ENCODE data around the gene NCEH1. TPM values are rescaled to one million over a fixed set of nuclear protein-coding genes. Genes with fewer than 3 reads are reported as not detected.

The NCEH1 gene
- total and polyA plus RNA-seq, 2 of the 13 experiments (the other 11 are each of a cell fraction or from before 2014, with no cell fraction given) = 12.9 to 21.4 TPM

DNA sequence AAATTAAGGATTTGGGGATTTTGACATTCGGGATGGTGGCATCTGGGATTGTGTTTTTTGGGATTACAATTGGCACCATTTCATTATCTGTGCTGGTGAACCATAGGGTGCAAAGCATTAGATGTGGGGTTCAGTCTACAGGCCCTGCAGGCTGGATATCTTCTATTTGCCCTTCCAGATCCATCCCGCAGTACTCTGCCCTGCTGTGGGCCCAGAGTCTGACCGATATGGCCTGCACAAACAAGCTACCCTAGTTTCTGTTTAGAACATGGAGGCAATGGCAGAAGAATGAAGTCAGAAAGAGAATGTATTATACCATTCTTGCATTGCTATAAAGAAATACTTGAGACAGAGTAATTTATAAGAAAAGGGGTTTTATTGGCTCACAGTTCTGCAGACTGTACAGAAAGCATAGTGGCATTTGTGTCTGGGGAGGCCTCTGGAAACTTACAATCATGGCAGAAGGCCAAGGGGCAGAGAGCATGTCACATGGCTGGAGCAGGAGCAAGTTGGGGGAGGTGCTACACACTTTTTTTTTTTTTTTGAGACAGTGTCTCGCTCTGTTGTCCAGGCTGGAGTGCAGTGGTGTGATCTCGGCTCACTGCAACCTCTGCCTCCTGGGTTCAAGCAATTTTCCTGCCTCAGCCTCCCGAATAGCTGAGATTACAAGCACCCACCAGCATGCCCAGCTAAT lies 93.7 kb downstream of the NCEH1 start (continued):
- TF ChIP-seq ZFYVE20 (CRISPR knock-in tag; IDR thresholded peaks at IDR 0.05; ENCODE audit: borderline replicate concordance, low read depth) (no peak), PRDM4 (CRISPR knock-in tag; IDR thresholded peaks at IDR 0.05; ENCODE audit: borderline replicate concordance) (no peak), PAXIP1 (CRISPR knock-in tag; conservative IDR thresholded peaks at IDR 0.05) (peak; percentile 45; the same call in 1 of the 2 replicates), MBD4 (IDR thresholded peaks at IDR 0.05; ENCODE audit: borderline replicate concordance, low read length) (no peak), ZNF878 (CRISPR knock-in tag; IDR thresholded peaks at IDR 0.05) (no peak), SNAPC2 (CRISPR knock-in tag; IDR thresholded peaks at IDR 0.05) (no peak), ZNF263 (CRISPR knock-in tag; IDR thresholded peaks at IDR 0.05) (no peak), SKI (IDR thresholded peaks at IDR 0.05; ENCODE audit: partially characterized antibody) (no peak), ZFY (CRISPR knock-in tag; IDR thresholded peaks at IDR 0.05) (peak; percentile 37), CHCHD3 (CRISPR knock-in tag; IDR thresholded peaks at IDR 0.05) (no peak)
- TF ChIP-seq, protein P1, sequence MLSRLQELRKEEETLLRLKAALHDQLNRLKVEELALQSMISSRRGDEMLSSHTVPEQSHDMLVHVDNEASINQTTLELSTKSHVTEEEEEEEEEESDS (CRISPR knock-in tag; IDR thresholded peaks at IDR 0.05; ENCODE audit: borderline replicate concordance) = no peak
- TF ChIP-seq, protein P2, sequence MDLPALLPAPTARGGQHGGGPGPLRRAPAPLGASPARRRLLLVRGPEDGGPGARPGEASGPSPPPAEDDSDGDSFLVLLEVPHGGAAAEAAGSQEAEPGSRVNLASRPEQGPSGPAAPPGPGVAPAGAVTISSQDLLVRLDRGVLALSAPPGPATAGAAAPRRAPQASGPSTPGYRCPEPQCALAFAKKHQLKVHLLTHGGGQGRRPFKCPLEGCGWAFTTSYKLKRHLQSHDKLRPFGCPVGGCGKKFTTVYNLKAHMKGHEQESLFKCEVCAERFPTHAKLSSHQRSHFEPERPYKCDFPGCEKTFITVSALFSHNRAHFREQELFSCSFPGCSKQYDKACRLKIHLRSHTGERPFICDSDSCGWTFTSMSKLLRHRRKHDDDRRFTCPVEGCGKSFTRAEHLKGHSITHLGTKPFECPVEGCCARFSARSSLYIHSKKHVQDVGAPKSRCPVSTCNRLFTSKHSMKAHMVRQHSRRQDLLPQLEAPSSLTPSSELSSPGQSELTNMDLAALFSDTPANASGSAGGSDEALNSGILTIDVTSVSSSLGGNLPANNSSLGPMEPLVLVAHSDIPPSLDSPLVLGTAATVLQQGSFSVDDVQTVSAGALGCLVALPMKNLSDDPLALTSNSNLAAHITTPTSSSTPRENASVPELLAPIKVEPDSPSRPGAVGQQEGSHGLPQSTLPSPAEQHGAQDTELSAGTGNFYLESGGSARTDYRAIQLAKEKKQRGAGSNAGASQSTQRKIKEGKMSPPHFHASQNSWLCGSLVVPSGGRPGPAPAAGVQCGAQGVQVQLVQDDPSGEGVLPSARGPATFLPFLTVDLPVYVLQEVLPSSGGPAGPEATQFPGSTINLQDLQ (CRISPR knock-in tag; IDR thresholded peaks at IDR 0.05) = no peak
- TF ChIP-seq, protein P3, sequence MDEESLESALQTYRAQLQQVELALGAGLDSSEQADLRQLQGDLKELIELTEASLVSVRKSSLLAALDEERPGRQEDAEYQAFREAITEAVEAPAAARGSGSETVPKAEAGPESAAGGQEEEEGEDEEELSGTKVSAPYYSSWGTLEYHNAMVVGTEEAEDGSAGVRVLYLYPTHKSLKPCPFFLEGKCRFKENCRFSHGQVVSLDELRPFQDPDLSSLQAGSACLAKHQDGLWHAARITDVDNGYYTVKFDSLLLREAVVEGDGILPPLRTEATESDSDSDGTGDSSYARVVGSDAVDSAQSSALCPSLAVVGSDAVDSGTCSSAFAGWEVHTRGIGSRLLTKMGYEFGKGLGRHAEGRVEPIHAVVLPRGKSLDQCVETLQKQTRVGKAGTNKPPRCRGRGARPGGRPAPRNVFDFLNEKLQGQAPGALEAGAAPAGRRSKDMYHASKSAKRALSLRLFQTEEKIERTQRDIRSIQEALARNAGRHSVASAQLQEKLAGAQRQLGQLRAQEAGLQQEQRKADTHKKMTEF (CRISPR knock-in tag; IDR thresholded peaks at IDR 0.05) = 0 out of 2 replicates have a peak, but pooled peaks have one; percentile 20
- TF ChIP-seq, protein P4, sequence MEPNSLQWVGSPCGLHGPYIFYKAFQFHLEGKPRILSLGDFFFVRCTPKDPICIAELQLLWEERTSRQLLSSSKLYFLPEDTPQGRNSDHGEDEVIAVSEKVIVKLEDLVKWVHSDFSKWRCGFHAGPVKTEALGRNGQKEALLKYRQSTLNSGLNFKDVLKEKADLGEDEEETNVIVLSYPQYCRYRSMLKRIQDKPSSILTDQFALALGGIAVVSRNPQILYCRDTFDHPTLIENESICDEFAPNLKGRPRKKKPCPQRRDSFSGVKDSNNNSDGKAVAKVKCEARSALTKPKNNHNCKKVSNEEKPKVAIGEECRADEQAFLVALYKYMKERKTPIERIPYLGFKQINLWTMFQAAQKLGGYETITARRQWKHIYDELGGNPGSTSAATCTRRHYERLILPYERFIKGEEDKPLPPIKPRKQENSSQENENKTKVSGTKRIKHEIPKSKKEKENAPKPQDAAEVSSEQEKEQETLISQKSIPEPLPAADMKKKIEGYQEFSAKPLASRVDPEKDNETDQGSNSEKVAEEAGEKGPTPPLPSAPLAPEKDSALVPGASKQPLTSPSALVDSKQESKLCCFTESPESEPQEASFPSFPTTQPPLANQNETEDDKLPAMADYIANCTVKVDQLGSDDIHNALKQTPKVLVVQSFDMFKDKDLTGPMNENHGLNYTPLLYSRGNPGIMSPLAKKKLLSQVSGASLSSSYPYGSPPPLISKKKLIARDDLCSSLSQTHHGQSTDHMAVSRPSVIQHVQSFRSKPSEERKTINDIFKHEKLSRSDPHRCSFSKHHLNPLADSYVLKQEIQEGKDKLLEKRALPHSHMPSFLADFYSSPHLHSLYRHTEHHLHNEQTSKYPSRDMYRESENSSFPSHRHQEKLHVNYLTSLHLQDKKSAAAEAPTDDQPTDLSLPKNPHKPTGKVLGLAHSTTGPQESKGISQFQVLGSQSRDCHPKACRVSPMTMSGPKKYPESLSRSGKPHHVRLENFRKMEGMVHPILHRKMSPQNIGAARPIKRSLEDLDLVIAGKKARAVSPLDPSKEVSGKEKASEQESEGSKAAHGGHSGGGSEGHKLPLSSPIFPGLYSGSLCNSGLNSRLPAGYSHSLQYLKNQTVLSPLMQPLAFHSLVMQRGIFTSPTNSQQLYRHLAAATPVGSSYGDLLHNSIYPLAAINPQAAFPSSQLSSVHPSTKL (CRISPR knock-in tag; IDR thresholded peaks at IDR 0.05) = 0 out of 2 replicates have a peak, but pooled peaks have one; percentile 36
